T-helper 17 cell (primary cell): ENCODE results near the gene RNU4-1. TPM values are rescaled to one million over a fixed set of nuclear protein-coding genes. Genes with fewer than 3 reads are reported as not detected.
"Not testable (repeated sequence)": the region's sequence is repeated elsewhere in the genome, so short reads cannot be mapped to it uniquely, and the experiment has no call there.

ENCODE experiments used
- ATAC-seq: fragments of 150-1000 bp; cut with Tn5 transposase; 2 replicates; pipeline ENCODE4 v1.10.0; 2021; ENCODE audit warnings: mild to moderate bottlenecking, moderate library complexity
- DNase-seq, 3 donors: peaks; one replicate each; pipeline versions ENCODE4 v3.0.0 to v3.0.0-alpha.2; 2020 to 2021
- H3K9me3 ChIP-seq: one replicate; pipeline ENCODE4 v1.7.0; 2013; ENCODE audit warnings: low read length, mild to moderate bottlenecking; ENCODE audit not compliant: control insufficient read depth, poor library complexity, severe bottlenecking
- H3K27ac Mint-ChIP-seq: one replicate; pipeline ENCODE4 v1.8.0; 2022; ENCODE audit warnings: mild to moderate bottlenecking, moderate library complexity, mixed read lengths
- H3K27me3 Mint-ChIP-seq: one replicate; pipeline ENCODE4 v1.8.0; 2022; ENCODE audit warnings: mixed read lengths
- H3K36me3 Mint-ChIP-seq: one replicate; pipeline ENCODE4 v1.8.0; 2022; ENCODE audit warnings: low read depth, mixed read lengths
- H3K4me1 Mint-ChIP-seq: one replicate; pipeline ENCODE4 v1.8.0; 2022; ENCODE audit warnings: mild to moderate bottlenecking, mixed read lengths
- H3K4me3 Mint-ChIP-seq: one replicate; pipeline ENCODE4 v1.8.0; 2022; ENCODE audit warnings: mild to moderate bottlenecking, moderate library complexity, mixed read lengths
- total RNA-seq, 4 donors: library from RNA in 2 of 4; stranded (reverse) in 2 of 4; gene quantifications; one replicate each; pipeline ENCODE4 v1.2.3 and lab custom pipeline; 2022 to 2026

Gene RNU4-1
- total RNA-seq (1,000 to 10,000 TPM; 2,168 to 2,286 TPM), total RNA-seq (lab: John Stamatoyannopoulos, UW) (10.8 to 69.1 reads per million in 2 donors)

DNA sequence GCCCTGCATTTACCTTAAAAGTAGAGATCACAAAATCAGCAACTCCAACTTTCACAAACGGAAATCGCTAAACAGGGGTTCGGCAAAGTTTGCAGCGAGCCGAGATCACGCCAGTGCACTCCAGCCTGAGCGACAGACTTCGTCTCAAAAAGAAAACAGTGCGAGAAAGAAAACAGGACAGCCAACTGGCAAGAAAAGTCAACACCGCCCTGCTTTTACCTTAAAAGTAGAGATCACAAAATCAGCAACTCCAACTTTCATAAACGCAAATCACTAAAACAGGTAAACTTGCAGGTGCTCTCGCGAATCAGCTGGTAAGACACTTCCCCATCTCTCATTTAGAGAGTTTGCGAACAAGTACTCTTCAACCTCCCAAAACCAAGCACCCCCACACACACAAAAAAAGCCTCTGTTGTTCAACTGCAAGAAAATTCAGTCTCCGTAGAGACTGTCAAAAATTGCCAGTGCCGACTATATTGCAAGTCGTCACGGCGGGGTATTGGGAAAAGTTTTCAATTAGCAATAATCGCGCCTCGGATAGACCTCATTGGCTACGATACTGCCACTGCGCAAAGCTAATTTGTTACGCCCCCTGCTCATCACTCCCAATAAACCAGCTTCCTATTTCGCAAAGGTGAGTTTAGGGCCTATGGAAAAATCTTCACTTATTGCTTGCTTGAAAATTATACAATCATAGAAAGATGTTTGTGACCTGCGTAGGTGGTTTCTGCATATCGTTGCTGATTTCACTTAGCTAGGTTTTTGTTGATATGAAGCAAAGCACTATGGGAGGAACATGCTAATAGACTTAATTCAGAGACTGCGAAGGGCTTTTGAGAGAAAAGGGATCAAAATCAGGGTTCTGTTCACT is at the start of gene RNU4-1:
Gene RNU4-1, minus strand, starts transcription at position 577 of the 871 bp plus-strand sequence.
- H3K27me3 Mint-ChIP-seq, result no peaks in the 10 kb centered on the region
- peak; percentile 46 to 61 (median 59) for DNase-seq
- no peak within 1 kb of the TSS for H3K4me3 Mint-ChIP-seq
- no peaks in the 10 kb centered on the region for H3K9me3 ChIP-seq
- H3K36me3 Mint-ChIP-seq, result no peaks in the 10 kb centered on the region
- H3K27ac Mint-ChIP-seq, result no peak within 1 kb of the TSS
- peaks cover 4% of the 10 kb centered on the region for H3K4me1 Mint-ChIP-seq
- ATAC-seq, result peak; percentile 59

DNA sequence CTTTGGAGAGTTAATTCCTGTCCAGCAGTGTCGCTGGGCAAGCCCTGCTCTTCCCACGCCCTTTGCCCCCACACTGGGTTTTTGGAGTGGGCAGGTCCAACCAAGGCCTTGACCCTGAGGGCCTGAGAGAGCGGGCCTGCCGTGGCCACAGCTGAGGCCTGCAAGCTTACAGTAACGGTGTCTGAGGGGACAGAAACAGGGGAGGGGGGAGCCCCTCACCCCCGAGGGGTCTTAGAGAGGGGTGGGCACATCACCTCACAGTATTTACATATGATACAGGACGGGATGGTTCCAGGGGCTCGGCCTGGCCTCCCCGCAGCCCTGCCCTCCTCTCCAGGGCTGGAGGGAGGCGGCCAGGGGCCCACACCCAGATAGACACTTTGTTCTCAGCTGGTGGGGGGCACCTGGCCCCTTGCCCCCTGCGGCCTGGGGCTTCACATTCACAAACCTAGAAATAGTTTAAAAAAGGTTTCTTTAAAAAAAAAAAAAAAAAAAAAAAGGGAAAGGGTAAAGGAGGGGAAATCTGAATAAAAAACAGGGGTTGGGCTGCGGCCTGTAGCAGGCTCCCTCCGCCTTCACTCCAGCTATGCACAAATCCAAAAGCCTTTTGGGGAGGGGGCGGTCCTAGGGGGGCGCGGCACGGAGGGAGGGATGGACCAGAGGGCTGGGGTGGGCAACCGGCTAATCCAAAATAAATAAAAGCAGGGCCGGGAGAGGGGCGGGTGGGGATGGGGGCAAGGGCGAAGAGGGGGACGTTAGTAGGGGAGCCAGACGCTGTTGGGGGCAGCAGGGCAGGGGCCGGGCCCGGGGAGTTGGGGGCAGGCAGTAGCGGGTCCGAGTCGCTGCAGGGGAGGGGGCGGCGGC is 49.4 kb upstream of the RNU4-1 start:
- no peaks in the 10 kb centered on the region for H3K9me3 ChIP-seq
- H3K27ac Mint-ChIP-seq, result no peak overlapping the region
- H3K4me1 Mint-ChIP-seq, result no peaks in the 10 kb centered on the region
- DNase-seq, result no peak
- H3K4me3 Mint-ChIP-seq, result no peak overlapping the region
- H3K36me3 Mint-ChIP-seq, result no peaks in the 10 kb centered on the region
- H3K27me3 Mint-ChIP-seq, result peaks cover 18% of the 10 kb centered on the region
- no peak for ATAC-seq

DNA sequence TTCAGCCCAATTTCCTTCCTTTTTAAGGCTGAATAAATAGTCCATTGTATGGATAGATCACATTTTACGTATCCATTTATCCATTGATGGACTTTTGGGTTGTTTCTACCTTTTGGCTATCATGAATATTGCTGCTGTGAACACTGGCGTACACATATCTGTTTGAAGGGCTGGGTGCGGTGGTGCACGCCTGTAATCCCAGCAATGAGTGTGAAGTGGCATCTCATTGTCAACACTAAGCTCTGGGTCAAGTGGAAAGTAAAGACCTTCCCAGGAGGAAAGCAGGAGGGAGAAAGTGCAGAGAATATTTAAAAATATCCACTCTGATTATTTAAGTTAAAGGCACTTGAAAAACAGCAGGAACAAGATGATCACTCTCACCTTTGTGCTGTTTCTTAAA is 46.2 kb upstream of the RNU4-1 start:
- Mint-ChIP-seq H3K36me3 (no peaks in the 10 kb centered on the region), H3K27me3 (peaks cover 11% of the 10 kb centered on the region), H3K4me1 (no peaks in the 10 kb centered on the region), H3K27ac (no peak overlapping the region), H3K4me3 (no peak overlapping the region)
- ATAC-seq (no peak), DNase-seq (no peak)
- H3K9me3 ChIP-seq, result no peaks in the 10 kb centered on the region

- no peak overlapping the region for H3K27ac Mint-ChIP-seq
- H3K36me3 Mint-ChIP-seq, result no peaks in the 10 kb centered on the region
- peaks cover 6% of the 10 kb centered on the region for H3K27me3 Mint-ChIP-seq
- H3K4me1 Mint-ChIP-seq, result no peaks in the 10 kb centered on the region
- ATAC-seq (no peak), DNase-seq (no peak)
- no peak overlapping the region for H3K4me3 Mint-ChIP-seq
- H3K9me3 ChIP-seq, result no peaks in the 10 kb centered on the region
Measured at GRCh38 chr12:120337730-120338129, 44.7 kb upstream of the RNU4-1 start.

DNA sequence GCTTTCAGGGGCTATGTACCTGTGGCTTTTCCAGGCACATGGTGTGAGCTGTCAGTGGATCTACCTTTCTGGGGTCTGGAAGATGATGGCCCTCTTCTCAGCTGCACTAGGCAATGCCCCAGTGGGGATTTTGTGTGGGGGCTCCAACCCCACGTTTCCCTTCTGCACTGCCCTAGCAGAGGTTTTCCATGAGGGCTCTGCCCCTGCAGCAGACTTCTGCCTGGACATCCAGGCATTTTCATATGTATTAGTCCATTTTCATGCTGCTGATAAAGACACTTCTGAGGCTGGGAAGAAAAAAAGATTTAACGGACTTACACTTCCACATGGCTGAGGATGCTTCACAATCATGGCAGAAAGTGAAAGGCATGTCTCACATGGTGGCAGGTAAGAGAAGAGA is 43.4 kb upstream of the RNU4-1 start:
- not testable (repeated sequence) for H3K9me3 ChIP-seq, H3K36me3 Mint-ChIP-seq, DNase-seq, ATAC-seq, H3K4me3 Mint-ChIP-seq, H3K4me1 Mint-ChIP-seq, H3K27ac Mint-ChIP-seq, H3K27me3 Mint-ChIP-seq

- ATAC-seq, H3K4me3 Mint-ChIP-seq, H3K4me1 Mint-ChIP-seq, DNase-seq, H3K36me3 Mint-ChIP-seq, H3K27me3 Mint-ChIP-seq, H3K27ac Mint-ChIP-seq, H3K9me3 ChIP-seq: not testable (repeated sequence)
Measured at GRCh38 chr12:120335447-120335846, 42.4 kb upstream of the RNU4-1 start.

DNA sequence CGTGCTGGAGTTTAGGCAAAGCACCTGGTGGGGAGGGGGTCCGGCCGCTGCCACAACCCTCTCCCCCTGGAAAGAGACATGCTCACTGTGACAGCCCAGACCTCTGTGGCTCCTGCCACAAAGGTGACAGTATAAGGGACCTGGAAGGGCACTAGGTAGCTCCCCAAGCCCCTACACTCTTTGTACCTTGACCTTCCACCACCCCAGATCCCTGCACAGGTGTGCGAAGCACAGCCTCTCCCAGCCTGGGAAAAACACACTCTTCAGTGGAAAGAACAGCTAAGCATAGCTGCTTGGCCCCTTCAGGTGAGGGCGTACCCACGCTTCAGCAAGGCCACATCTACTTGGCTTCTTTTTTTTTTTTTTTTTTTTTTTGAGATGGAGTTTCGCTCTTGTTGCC is 39.5 kb upstream of the RNU4-1 start:
- ATAC-seq (no peak), DNase-seq (no peak)
- Mint-ChIP-seq H3K4me3 (no peak overlapping the region), H3K36me3 (no peaks in the 10 kb centered on the region), H3K27ac (no peak overlapping the region), H3K4me1 (no peaks in the 10 kb centered on the region), H3K27me3 (no peaks in the 10 kb centered on the region)
- H3K9me3 ChIP-seq, result no peaks in the 10 kb centered on the region

DNA sequence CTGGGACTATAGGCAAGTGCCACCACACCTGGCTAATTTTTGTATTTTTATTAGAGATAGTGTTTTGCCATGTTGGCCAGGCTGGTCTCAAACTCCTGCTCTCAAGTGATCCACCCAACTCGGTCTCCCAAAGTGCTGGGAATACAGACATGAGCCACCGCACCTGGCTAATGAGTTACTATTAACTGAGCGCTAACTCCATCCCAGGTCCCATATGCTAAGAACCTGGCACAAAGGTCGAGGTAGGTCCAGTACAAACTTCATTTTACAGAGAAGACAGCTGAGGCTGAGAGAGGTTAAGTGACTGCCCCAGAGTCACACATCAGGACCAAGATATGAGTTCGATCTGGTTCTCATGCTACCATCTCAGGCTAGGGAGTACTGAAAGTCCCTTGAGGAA is 39.0 kb upstream of the RNU4-1 start:
- no peaks in the 10 kb centered on the region for H3K4me1 Mint-ChIP-seq
- no peak for DNase-seq
- no peaks in the 10 kb centered on the region for H3K9me3 ChIP-seq
- no peak overlapping the region for H3K4me3 Mint-ChIP-seq
- H3K27me3 Mint-ChIP-seq, result no peaks in the 10 kb centered on the region
- no peaks in the 10 kb centered on the region for H3K36me3 Mint-ChIP-seq
- no peak overlapping the region for H3K27ac Mint-ChIP-seq
- ATAC-seq, result no peak

GRCh38 chr12:120331390-120331789 is 38.4 kb upstream of the RNU4-1 start:
- Mint-ChIP-seq H3K36me3 (no peaks in the 10 kb centered on the region), H3K27me3 (no peaks in the 10 kb centered on the region), H3K27ac (no peak overlapping the region), H3K4me3 (no peak overlapping the region), H3K4me1 (no peaks in the 10 kb centered on the region)
- no peak for ATAC-seq
- H3K9me3 ChIP-seq, result no peaks in the 10 kb centered on the region
- no peak for DNase-seq

DNA sequence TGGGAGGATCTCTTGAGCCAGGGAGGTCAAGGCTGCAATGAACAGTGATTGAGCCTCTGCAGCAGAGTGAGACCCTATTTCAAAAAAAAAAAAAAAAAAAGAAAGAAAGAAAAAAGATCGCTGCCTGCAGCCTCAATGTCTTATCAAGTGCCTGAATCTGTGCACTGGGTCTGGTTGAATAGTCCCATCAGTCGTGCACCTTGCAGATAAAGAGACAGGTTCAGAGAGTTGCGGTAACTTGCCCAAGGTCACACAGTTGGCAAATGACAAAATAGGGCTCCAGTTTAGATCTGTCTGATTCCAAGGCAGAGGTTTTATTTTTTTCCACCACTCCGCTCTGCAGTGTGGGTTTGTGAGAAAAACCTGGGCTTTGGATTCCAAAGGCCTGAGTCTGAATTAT is 35.2 kb upstream of the RNU4-1 start:
- DNase-seq (no peak), ATAC-seq (no peak)
- H3K4me1 Mint-ChIP-seq, result peaks cover 8% of the 10 kb centered on the region
- no peaks in the 10 kb centered on the region for H3K27me3 Mint-ChIP-seq
- no peak overlapping the region for H3K27ac Mint-ChIP-seq
- no peak overlapping the region for H3K4me3 Mint-ChIP-seq
- H3K36me3 Mint-ChIP-seq, result no peaks in the 10 kb centered on the region
- no peaks in the 10 kb centered on the region for H3K9me3 ChIP-seq

- H3K36me3 Mint-ChIP-seq, result no peaks in the 10 kb centered on the region
- no peak within 1 kb of the TSS for H3K4me3 Mint-ChIP-seq
- no peaks in the 10 kb centered on the region for H3K9me3 ChIP-seq
Measured at GRCh38 chr12:120327593-120327992, 34.6 kb upstream of the RNU4-1 start, which contains the start of gene PLA2G1B. TSS of gene PLA2G1B (minus strand) at chr12:120327779. CDS start at chr12:120327753, 26 bp downstream.

GRCh38 chr12:120324841-120325417 is 31.9 kb upstream of the RNU4-1 start:
- no peaks in the 10 kb centered on the region for H3K36me3 Mint-ChIP-seq
- H3K27ac Mint-ChIP-seq, result peak overlapping the region; percentile 61
- no peaks in the 10 kb centered on the region for H3K27me3 Mint-ChIP-seq
- H3K4me3 Mint-ChIP-seq, result no peak overlapping the region
- no peak for DNase-seq
- no peak for ATAC-seq
- H3K4me1 Mint-ChIP-seq, result peaks cover 8% of the 10 kb centered on the region
- no peaks in the 10 kb centered on the region for H3K9me3 ChIP-seq

More at GRCh38 chr12:120327593-120327992, 34.6 kb upstream of the RNU4-1 start, which contains the start of gene PLA2G1B:
- ATAC-seq (no peak), DNase-seq (no peak)
- H3K27me3 Mint-ChIP-seq, result no peaks in the 10 kb centered on the region
- no peak within 1 kb of the TSS for H3K27ac Mint-ChIP-seq
- peaks cover 8% of the 10 kb centered on the region for H3K4me1 Mint-ChIP-seq

DNA sequence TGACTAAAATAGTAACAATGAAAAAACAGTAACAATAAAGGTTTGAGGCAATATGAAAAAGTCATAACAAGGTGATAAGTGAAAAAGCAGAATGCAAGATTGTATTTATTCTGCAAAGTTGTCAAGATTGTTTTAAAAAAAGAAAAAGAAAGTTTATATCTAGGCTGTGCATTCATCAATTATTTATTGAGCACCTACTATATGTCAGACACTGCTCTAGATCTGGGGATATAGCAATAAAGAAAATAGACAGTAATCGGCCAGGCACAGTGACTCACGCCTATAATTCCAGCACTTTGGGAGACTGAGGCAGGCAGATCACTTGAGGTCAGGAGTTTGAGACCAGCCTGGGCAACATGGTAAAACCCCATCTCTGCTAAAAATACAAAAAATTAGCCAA is 30.7 kb upstream of the RNU4-1 start:
- Mint-ChIP-seq H3K27me3 (no peaks in the 10 kb centered on the region), H3K27ac (no peak overlapping the region), H3K4me3 (no peak overlapping the region), H3K4me1 (peaks cover 8% of the 10 kb centered on the region), H3K36me3 (no peaks in the 10 kb centered on the region)
- ATAC-seq, result no peak
- DNase-seq, result no peak
- no peaks in the 10 kb centered on the region for H3K9me3 ChIP-seq
